Aorta (tissue), 5 donors: Measurements from ENCODE around the gene SLC35F3. TPM values are rescaled to one million over a fixed set of nuclear protein-coding genes. Genes with fewer than 3 reads are reported as not detected.

Experiments
- ATAC-seq: fragments of 200-7000 bp; cut with Tn5 transposase; one replicate; pipeline ENCODE4 v1.9.1; 2022; ENCODE audit warnings: moderate library complexity; ENCODE audit not compliant: low FRiP score
- DNase-seq, 2 donors: peaks; one replicate each; pipeline ENCODE4 v3.0.0-alpha.2; 2020
- H3K27ac ChIP-seq, 2 donors: one replicate each; pipeline ENCODE4 v1.5.1; 2013; ENCODE audit warnings: low read length in 2 of 2, mild to moderate bottlenecking in 2 of 2, moderate library complexity in 2 of 2, control low read depth in 1 of 2, inconsistent platforms in 1 of 2, low read depth in 1 of 2
- H3K27me3 ChIP-seq, 2 donors: one replicate each; pipeline ENCODE4 v1.6.1; 2013; ENCODE audit warnings: control low read depth in 1 of 2, low read length in 1 of 2, mild to moderate bottlenecking in 1 of 2, moderate library complexity in 1 of 2; ENCODE audit not compliant: insufficient read depth in 2 of 2, control insufficient read depth in 1 of 2
- H3K36me3 ChIP-seq, 2 donors: one replicate each; pipeline ENCODE4 v1.6.1; 2013; ENCODE audit warnings: control low read depth in 1 of 2, low read length in 1 of 2, mild to moderate bottlenecking in 1 of 2; ENCODE audit not compliant: insufficient read depth in 2 of 2, control insufficient read depth in 1 of 2
- H3K4me1 ChIP-seq, 2 donors: one replicate each; pipeline ENCODE4 v1.6.1; 2013; ENCODE audit warnings: low read length in 2 of 2, control low read depth in 1 of 2, mild to moderate bottlenecking in 1 of 2, moderate library complexity in 1 of 2; ENCODE audit not compliant: insufficient read depth in 2 of 2, control insufficient read depth in 1 of 2
- H3K4me3 ChIP-seq, 2 donors: one replicate each; pipeline ENCODE4 v1.5.1; 2013; ENCODE audit warnings: low read length in 2 of 2, control low read depth in 1 of 2, mild to moderate bottlenecking in 1 of 2
- H3K9me3 ChIP-seq: one replicate; pipeline ENCODE4 v1.6.1; 2013; ENCODE audit warnings: mild to moderate bottlenecking, low read length; ENCODE audit not compliant: control insufficient read depth
- WGBS, 2 donors: extraction: QIAGEN DNeasy Blood & Tissue Kit; methylation state at CpG; one replicate each; pipeline ENCODE4 v1.1.7; 2013; 5-methylcytosine and 5-hydroxymethylcytosine counted together
- intact Hi-C, 2 donors: fragments of 100-400 bp; cut with DNase I; formaldehyde crosslinking; loops; one replicate each; pipeline versions ENCODE4 v1.14.2 to v1.15.0; 2022
- polyA plus RNA-seq, 2 donors: library from polyadenylated mRNA; stranded (reverse); fragments of 200-250 nt; gene quantifications; one replicate each; pipeline ENCODE4 v1.2.3, GENCODE V29; 2013
- total RNA-seq, 2 donors: library from RNA; stranded (reverse); fragmentation: NEBNext Ultra II Directional; extraction: Animal tissue kit (Norgen Biotek cat#: 25700); gene quantifications; one replicate each; pipeline ENCODE4 v1.2.1, GENCODE V29; 2021
- donor health status: healthy with polysubstance abuse.
- donor health status: Bipolar disorder and iron deficiency.
- donor health status: DM: no; HTN: no; CAD: no.
- donor health status: DM: no; HTN: no; CAD: no.
- donor health status: DM: yes; HTN: yes; CAD: no.

SLC35F3 gene
- total and polyA plus RNA-seq, 4 donors, result 0.12 TPM; not detected in 3

DNA sequence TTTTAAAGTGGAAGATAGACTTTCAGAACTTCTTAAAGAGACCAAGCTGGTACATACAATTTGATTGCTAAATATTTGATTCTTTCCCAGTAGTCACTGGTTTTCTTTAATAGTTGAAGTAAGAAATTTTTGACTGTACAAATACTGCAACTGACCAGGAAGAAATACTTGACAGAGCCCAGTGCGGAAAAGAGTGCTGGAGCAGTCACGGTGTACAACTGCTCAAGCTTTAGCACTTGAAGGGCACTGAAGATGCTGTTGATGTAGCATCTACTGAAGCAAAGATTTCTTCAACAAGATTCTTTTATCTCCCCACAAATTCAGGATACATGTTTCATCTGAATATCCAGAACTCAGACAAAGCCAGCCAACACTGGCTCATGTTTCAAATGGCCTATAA, 41.5 kb downstream of the SLC35F3 start:
- intact Hi-C loops, result no loop called here
- Histone ChIP-seq H3K27me3 (no peaks in the 10 kb centered on the region), H3K27ac (no peak overlapping the region), H3K4me1 (no peaks in the 10 kb centered on the region), H3K9me3 (peaks cover 3% of the 10 kb centered on the region), H3K4me3 (no peak overlapping the region), H3K36me3 (no peaks in the 10 kb centered on the region)
- no peak for ATAC-seq
- WGBS, 2 donors, result 84 to 89% methylated on average over 2 of the region's 2 CpGs
- DNase-seq, result no peak

GRCh38 chr1:233946724-233947123, 42.2 kb downstream of the SLC35F3 start:
- peaks cover 3% of the 10 kb centered on the region for H3K9me3 ChIP-seq
- 94 to 100% methylated on average over 1 of the region's 1 CpG for WGBS, 2 donors
- H3K27ac ChIP-seq, result no peak overlapping the region
- no peaks in the 10 kb centered on the region for H3K4me1 ChIP-seq
- DNase-seq, result no peak
- H3K36me3 ChIP-seq, result no peaks in the 10 kb centered on the region
- no peak for ATAC-seq
- no peak overlapping the region for H3K4me3 ChIP-seq
- H3K27me3 ChIP-seq, result no peaks in the 10 kb centered on the region
- intact Hi-C loops, result no loop called here

DNA sequence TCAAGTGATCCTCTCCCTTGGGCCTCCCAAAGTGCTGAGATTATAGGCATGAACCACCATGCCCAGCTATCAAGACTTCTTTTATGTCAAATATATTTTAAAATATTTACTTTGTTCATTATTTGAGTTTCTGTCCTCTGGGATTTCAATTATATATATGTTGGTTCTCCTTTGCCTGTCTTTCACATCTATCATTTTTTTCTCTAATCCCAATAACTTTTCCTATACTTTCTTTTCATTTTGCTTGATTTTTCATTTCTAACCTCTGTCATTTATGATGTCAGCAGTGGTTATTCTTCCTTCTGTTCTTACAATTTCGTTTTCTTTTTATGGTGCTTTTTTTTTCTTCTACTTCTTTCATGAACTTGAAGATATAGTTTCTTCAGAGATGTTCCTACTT, 47.3 kb downstream of the SLC35F3 start:
- peaks cover 4% of the 10 kb centered on the region for H3K9me3 ChIP-seq
- no peaks in the 10 kb centered on the region for H3K36me3 ChIP-seq
- no peak overlapping the region for H3K27ac ChIP-seq
- intact Hi-C loops, result no loop called here
- WGBS, 2 donors, result 64 to 75% methylated on average over 1 of the region's 1 CpG
- DNase-seq (no peak), ATAC-seq (no peak)
- no peak overlapping the region for H3K4me3 ChIP-seq
- H3K27me3 ChIP-seq, result no peaks in the 10 kb centered on the region
- no peaks in the 10 kb centered on the region for H3K4me1 ChIP-seq

DNA sequence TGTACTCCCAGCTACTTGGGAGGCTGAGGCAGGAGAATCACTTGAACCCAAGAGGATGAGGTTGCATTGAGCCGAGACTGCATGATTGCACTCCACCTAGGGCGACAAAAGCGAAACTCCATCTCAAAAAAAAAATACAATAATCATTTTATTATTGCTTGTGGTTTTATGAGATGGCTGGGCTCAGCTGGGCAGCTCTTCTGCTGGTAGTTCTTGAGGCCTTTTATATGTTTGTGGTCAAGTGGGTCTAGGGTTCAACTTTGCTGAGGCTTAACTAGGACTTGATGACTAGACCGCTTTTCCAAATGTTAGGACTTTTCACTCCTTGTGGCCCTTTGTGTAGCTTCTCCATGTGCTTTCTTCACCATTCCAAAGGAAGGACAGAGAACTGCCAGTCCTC, 53.2 kb downstream of the SLC35F3 start:
- Histone ChIP-seq H3K27me3 (no peaks in the 10 kb centered on the region), H3K4me3 (no peak overlapping the region), H3K36me3 (no peaks in the 10 kb centered on the region), H3K4me1 (no peaks in the 10 kb centered on the region), H3K27ac (no peak overlapping the region), H3K9me3 (peaks cover 6% of the 10 kb centered on the region)
- WGBS, 2 donors, result 94 to 98% methylated on average over 4 of the region's 4 CpGs
- no peak for ATAC-seq
- intact Hi-C loops, result no loop called here
- no peak for DNase-seq

- Histone ChIP-seq H3K4me1 (no peaks in the 10 kb centered on the region), H3K9me3 (peaks cover 7% of the 10 kb centered on the region), H3K36me3 (no peaks in the 10 kb centered on the region), H3K27ac (no peak overlapping the region), H3K27me3 (no peaks in the 10 kb centered on the region), H3K4me3 (no peak overlapping the region)
- ATAC-seq, result no peak
- intact Hi-C loops, result no loop called here
- DNase-seq, result no peak
- 26 to 48% methylated on average over 3 of the region's 3 CpGs for WGBS, 2 donors
Observed at GRCh38 chr1:233959102-233959501, 54.6 kb downstream of the SLC35F3 start.

- WGBS, 2 donors, result 74 to 76% methylated on average over 6 of the region's 6 CpGs
- H3K27me3 ChIP-seq, result no peaks in the 10 kb centered on the region
- no peak overlapping the region for H3K4me3 ChIP-seq
- no peak overlapping the region for H3K27ac ChIP-seq
- H3K4me1 ChIP-seq, result no peaks in the 10 kb centered on the region
- H3K36me3 ChIP-seq, result no peaks in the 10 kb centered on the region
- peaks cover 11% of the 10 kb centered on the region for H3K9me3 ChIP-seq
- no peak for ATAC-seq
- intact Hi-C loops, result no loop called here
- no peak for DNase-seq
Observed at GRCh38 chr1:233959971-233960370, 55.5 kb downstream of the SLC35F3 start.

DNA sequence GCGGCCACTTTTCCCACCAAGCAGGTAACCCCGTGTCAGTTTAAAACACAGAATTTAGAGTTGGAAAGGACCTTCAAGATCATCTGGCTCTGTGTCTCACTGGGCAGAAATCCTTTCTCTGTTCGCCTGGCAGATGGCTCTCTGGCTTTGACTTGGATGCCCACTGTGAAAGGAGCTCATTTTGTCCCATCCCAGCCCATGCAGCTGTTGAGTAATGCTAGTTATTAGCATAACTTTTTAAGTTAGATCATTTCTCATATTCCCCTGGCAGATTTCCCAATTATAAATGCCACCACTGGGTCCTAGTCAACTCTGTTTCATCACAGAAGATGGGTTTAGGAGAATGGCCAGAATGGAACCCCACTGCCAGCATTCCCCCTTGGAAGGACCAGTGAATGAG, 55.9 kb downstream of the SLC35F3 start:
- ATAC-seq (no peak), DNase-seq (no peak)
- peaks cover 9% of the 10 kb centered on the region for H3K9me3 ChIP-seq
- 82 to 84% methylated on average over 3 of the region's 3 CpGs for WGBS, 2 donors
- no peaks in the 10 kb centered on the region for H3K27me3 ChIP-seq
- H3K36me3 ChIP-seq, result no peaks in the 10 kb centered on the region
- intact Hi-C loops, result no loop called here
- no peak overlapping the region for H3K4me3 ChIP-seq
- H3K27ac ChIP-seq, result no peak overlapping the region
- H3K4me1 ChIP-seq, result no peaks in the 10 kb centered on the region

DNA sequence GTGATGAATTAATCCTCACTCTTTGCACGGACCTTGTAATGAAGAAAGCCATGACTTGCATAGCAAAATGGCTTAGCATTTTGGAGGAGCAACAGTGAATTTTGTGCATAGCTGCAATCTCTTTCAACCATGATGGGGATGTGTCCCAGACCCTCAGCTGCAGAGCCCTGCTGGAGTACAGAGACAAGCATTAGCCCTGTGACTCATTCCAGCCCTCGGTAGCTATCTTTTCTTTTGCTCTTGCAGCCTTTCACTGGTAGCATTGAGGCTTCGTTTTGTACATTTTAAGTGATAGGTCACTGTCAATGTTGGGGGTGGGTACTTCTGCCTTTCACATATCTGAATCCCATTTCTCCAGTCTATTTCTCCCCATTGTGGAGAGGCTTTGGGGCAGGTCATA, 58.4 kb downstream of the SLC35F3 start:
- ATAC-seq (no peak), DNase-seq (no peak)
- intact Hi-C loops, result no loop called here
- peaks cover 5% of the 10 kb centered on the region for H3K9me3 ChIP-seq
- no peaks in the 10 kb centered on the region for H3K27me3 ChIP-seq
- WGBS, 2 donors, result 53 to 57% methylated on average over 3 of the region's 3 CpGs
- H3K36me3 ChIP-seq, result no peaks in the 10 kb centered on the region
- H3K4me3 ChIP-seq, result no peak overlapping the region
- no peak overlapping the region for H3K27ac ChIP-seq
- no peaks in the 10 kb centered on the region for H3K4me1 ChIP-seq

- H3K4me3 ChIP-seq, result no peak overlapping the region
- H3K9me3 ChIP-seq, result peaks cover 4% of the 10 kb centered on the region
- H3K27ac ChIP-seq, result no peak overlapping the region
- no peaks in the 10 kb centered on the region for H3K36me3 ChIP-seq
- no peaks in the 10 kb centered on the region for H3K4me1 ChIP-seq
- intact Hi-C loops, result no loop called here
- H3K27me3 ChIP-seq, result no peaks in the 10 kb centered on the region
- DNase-seq, result no peak
- no peak for ATAC-seq
Observed at GRCh38 chr1:233965856-233966255, 61.4 kb downstream of the SLC35F3 start.
